GM23338 (cell line): ENCODE measurements around the gene RUNX1.

ENCODE experiments used
- CREB1 ChIP-seq: fragments of 250-450 bp; sonication (Bioruptor Pico); IDR thresholded peaks from 2 replicates; pipeline ENCODE4 v1.5.0; 2020; ENCODE audit warnings: low read depth, mild to moderate bottlenecking, moderate library complexity
- EZH2 ChIP-seq: fragments of 200-600 bp; sonication (generic); IDR thresholded peaks from one replicate; pipeline ENCODE4 v1.8.0; 2017; ENCODE audit warnings: antibody characterized with exemption, mild to moderate bottlenecking, low read depth; ENCODE audit not compliant: unreplicated experiment
- JUNB ChIP-seq: IDR thresholded peaks from one replicate; pipeline ENCODE4 v1.6.1; 2016; ENCODE audit warnings: antibody characterized with exemption; ENCODE audit not compliant: unreplicated experiment
- NANOG ChIP-seq: IDR thresholded peaks from 2 replicates; pipeline ENCODE4 v1.6.1; 2016; ENCODE audit warnings: antibody characterized with exemption, borderline replicate concordance
- POLR2AphosphoS5 ChIP-seq: IDR thresholded peaks from 2 replicates; pipeline ENCODE4 v1.6.1; 2016; ENCODE audit warnings: antibody characterized with exemption, low read depth
- STAT1 ChIP-seq: IDR thresholded peaks from one replicate; pipeline ENCODE4 v1.6.1; 2016; ENCODE audit warnings: antibody characterized with exemption; ENCODE audit not compliant: unreplicated experiment
- TF ChIP-seq, protein P1 (sequence below), 2 experiments: fragments of 200-600 bp in 1 of 2; sonication (generic) in 1 of 2; conservative IDR thresholded peaks; 2 replicates each; pipeline versions ENCODE4 v1.5.1 to v1.6.1; 2016 to 2017; ENCODE audit warnings: antibody characterized with exemption in 2 of 2, low read depth in 2 of 2, mild to moderate bottlenecking in 2 of 2, moderate library complexity in 1 of 2
- TF ChIP-seq, protein P2 (sequence below): IDR thresholded peaks from one replicate; pipeline ENCODE4 v1.6.1; 2018; ENCODE audit warnings: antibody characterized with exemption; ENCODE audit not compliant: unreplicated experiment
- TF ChIP-seq, protein P3 (sequence below): fragments of 250-450 bp; sonication (Bioruptor Pico); IDR thresholded peaks from 2 replicates; pipeline ENCODE4 v1.5.0; 2020; ENCODE audit warnings: mild to moderate bottlenecking, moderate library complexity

DNA sequence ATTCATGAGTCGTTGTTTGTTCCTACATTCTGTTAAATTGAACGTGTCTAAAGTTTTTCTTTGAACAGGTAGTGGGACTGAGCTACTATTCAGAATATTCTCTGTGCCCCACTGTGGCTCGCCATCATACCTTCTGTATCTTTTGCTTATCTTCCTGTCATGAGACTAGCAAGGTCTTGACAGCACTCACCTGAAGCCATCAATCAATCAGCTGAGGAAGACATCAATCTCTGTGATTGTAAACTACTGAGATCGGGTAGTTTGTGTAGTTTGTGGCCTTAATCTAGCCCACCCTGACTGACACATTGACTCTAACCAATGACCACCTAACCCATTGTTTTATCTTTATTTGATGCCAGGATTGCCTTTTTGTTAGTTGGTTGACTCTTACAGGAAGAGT, 17.7 kb upstream of the RUNX1 start:
- TF ChIP-seq POLR2AphosphoS5, result no peak
- TF ChIP-seq, protein P1, sequence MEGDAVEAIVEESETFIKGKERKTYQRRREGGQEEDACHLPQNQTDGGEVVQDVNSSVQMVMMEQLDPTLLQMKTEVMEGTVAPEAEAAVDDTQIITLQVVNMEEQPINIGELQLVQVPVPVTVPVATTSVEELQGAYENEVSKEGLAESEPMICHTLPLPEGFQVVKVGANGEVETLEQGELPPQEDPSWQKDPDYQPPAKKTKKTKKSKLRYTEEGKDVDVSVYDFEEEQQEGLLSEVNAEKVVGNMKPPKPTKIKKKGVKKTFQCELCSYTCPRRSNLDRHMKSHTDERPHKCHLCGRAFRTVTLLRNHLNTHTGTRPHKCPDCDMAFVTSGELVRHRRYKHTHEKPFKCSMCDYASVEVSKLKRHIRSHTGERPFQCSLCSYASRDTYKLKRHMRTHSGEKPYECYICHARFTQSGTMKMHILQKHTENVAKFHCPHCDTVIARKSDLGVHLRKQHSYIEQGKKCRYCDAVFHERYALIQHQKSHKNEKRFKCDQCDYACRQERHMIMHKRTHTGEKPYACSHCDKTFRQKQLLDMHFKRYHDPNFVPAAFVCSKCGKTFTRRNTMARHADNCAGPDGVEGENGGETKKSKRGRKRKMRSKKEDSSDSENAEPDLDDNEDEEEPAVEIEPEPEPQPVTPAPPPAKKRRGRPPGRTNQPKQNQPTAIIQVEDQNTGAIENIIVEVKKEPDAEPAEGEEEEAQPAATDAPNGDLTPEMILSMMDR (conservative IDR thresholded peaks at IDR 0.05; ENCODE audit: low read depth in 2 of 2), result no peak
- TF ChIP-seq EZH2, result no peak
- TF ChIP-seq, protein P2, sequence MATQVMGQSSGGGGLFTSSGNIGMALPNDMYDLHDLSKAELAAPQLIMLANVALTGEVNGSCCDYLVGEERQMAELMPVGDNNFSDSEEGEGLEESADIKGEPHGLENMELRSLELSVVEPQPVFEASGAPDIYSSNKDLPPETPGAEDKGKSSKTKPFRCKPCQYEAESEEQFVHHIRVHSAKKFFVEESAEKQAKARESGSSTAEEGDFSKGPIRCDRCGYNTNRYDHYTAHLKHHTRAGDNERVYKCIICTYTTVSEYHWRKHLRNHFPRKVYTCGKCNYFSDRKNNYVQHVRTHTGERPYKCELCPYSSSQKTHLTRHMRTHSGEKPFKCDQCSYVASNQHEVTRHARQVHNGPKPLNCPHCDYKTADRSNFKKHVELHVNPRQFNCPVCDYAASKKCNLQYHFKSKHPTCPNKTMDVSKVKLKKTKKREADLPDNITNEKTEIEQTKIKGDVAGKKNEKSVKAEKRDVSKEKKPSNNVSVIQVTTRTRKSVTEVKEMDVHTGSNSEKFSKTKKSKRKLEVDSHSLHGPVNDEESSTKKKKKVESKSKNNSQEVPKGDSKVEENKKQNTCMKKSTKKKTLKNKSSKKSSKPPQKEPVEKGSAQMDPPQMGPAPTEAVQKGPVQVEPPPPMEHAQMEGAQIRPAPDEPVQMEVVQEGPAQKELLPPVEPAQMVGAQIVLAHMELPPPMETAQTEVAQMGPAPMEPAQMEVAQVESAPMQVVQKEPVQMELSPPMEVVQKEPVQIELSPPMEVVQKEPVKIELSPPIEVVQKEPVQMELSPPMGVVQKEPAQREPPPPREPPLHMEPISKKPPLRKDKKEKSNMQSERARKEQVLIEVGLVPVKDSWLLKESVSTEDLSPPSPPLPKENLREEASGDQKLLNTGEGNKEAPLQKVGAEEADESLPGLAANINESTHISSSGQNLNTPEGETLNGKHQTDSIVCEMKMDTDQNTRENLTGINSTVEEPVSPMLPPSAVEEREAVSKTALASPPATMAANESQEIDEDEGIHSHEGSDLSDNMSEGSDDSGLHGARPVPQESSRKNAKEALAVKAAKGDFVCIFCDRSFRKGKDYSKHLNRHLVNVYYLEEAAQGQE, result no peak
- TF ChIP-seq, protein P3, sequence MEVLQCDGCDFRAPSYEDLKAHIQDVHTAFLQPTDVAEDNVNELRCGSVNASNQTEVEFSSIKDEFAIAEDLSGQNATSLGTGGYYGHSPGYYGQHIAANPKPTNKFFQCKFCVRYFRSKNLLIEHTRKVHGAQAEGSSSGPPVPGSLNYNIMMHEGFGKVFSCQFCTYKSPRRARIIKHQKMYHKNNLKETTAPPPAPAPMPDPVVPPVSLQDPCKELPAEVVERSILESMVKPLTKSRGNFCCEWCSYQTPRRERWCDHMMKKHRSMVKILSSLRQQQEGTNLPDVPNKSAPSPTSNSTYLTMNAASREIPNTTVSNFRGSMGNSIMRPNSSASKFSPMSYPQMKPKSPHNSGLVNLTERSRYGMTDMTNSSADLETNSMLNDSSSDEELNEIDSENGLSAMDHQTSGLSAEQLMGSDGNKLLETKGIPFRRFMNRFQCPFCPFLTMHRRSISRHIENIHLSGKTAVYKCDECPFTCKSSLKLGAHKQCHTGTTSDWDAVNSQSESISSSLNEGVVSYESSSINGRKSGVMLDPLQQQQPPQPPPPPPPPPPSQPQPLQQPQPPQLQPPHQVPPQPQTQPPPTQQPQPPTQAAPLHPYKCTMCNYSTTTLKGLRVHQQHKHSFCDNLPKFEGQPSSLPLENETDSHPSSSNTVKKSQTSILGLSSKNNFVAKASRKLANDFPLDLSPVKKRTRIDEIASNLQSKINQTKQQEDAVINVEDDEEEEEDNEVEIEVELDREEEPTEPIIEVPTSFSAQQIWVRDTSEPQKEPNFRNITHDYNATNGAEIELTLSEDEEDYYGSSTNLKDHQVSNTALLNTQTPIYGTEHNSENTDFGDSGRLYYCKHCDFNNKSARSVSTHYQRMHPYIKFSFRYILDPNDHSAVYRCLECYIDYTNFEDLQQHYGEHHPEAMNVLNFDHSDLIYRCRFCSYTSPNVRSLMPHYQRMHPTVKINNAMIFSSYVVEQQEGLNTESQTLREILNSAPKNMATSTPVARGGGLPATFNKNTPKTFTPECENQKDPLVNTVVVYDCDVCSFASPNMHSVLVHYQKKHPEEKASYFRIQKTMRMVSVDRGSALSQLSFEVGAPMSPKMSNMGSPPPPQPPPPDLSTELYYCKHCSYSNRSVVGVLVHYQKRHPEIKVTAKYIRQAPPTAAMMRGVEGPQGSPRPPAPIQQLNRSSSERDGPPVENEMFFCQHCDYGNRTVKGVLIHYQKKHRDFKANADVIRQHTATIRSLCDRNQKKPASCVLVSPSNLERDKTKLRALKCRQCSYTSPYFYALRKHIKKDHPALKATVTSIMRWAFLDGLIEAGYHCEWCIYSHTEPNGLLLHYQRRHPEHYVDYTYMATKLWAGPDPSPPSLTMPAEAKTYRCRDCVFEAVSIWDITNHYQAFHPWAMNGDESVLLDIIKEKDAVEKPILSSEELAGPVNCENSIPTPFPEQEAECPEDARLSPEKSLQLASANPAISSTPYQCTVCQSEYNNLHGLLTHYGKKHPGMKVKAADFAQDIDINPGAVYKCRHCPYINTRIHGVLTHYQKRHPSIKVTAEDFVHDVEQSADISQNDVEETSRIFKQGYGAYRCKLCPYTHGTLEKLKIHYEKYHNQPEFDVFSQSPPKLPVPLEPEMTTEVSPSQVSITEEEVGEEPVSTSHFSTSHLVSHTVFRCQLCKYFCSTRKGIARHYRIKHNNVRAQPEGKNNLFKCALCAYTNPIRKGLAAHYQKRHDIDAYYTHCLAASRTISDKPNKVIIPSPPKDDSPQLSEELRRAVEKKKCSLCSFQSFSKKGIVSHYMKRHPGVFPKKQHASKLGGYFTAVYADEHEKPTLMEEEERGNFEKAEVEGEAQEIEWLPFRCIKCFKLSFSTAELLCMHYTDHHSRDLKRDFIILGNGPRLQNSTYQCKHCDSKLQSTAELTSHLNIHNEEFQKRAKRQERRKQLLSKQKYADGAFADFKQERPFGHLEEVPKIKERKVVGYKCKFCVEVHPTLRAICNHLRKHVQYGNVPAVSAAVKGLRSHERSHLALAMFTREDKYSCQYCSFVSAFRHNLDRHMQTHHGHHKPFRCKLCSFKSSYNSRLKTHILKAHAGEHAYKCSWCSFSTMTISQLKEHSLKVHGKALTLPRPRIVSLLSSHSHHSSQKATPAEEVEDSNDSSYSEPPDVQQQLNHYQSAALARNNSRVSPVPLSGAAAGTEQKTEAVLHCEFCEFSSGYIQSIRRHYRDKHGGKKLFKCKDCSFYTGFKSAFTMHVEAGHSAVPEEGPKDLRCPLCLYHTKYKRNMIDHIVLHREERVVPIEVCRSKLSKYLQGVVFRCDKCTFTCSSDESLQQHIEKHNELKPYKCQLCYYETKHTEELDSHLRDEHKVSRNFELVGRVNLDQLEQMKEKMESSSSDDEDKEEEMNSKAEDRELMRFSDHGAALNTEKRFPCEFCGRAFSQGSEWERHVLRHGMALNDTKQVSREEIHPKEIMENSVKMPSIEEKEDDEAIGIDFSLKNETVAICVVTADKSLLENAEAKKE (CRISPR knock-in tag), result no peak
- no peak for TF ChIP-seq CREB1
- no peak for TF ChIP-seq STAT1
- TF ChIP-seq JUNB, result no peak
- TF ChIP-seq NANOG, result no peak
